GM12865 (cell line): ENCODE results near the gene PRPF6.

Experiments
- DNase-seq: peaks from one replicate; pipeline ENCODE4 v3.0.0; 2010; ENCODE audit warnings: low read depth
- H3K4me3 ChIP-seq: 2 replicates; pipeline ENCODE4 v1.5.1; 2011; ENCODE audit warnings: mild to moderate bottlenecking, low read depth, low read length, control low read depth
- CTCF ChIP-seq: IDR thresholded peaks from 2 replicates; pipeline ENCODE4 v1.5.1; 2011; ENCODE audit warnings: low read length, control low read depth, low read depth, inconsistent platforms; ENCODE audit not compliant: insufficient read depth; ENCODE audit errors: missing control alignments

Gene PRPF6

DNA sequence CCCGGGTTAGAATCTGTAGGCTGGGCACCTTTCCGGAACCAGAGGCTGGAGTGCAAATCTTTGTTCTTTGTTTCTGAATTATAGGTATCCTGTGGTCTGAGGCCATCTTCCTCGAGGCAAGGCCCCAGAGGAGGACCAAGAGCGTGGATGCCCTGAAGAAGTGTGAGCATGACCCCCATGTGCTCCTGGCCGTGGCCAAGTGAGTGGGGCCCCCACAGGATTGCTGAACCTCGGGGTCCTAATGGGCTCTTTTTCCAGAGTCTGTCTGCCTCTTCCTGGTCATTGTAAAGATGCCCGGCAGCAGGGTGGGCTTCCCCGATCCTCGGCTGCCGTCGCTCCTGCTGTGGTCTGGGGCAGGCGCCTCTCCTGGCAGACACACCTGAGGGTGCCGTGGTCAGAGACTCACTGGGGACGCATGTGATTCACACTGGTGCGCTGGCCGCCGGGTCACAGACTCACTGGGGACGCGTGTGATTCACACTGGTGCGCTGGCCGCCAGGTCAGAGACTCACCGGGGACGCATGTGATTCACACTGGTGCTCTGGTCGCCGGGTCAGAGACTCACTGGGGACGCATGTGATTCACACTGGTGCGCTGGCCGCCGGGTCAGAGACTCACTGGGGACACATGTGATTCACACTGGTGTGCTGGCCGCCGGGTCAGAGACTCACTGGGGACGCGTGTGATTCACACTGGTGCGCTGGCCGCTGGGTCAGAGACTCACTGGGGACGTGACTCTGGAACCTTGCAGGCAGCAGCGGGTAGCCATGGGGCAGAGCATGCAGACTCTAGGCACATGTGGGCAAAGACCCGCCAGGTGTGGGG lies 48.6 kb downstream of the PRPF6 start:
- TF ChIP-seq CTCF = no peak
- no peak overlapping the region for H3K4me3 ChIP-seq
- DNase-seq = no peak

DNA sequence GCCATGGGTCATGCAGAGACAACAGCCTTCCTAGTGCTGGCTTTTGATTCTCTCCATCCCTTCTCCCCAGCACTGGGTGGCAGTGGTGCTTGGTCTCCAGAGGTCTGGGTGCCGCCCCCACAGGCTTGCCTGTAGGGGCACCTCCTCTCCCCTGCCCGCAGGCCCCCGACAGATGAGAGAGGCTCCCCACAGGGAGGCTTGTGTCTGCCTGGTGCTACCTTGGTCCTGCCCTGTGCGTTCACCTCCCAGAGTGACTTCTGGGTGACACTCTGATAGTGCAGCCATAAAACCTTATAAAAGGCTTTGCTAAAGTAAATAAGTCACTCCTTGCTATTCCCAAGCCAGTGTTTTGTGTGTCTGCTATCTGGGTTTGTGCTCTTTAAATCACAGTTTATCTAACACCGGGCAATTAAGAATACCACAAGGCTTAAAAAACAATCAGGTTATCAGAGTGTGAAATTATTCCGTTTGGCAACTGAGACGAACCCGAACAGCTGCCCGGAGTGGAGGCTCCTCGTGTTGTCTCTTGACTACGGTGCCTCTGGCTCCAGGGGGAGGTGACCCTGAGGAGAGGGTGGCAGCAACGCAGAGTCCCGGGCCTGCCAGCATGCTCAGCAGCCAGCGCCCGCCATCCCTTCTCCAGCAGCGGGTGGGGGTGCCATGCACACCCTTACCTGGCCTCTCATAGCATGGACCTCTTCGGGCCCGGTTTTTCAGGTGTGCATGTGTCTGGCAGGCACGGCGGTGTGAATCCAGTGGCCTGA lies 49.6 kb downstream of the PRPF6 start:
- no peak overlapping the region for H3K4me3 ChIP-seq
- no peak for TF ChIP-seq CTCF
- no peak for DNase-seq

- H3K4me3 ChIP-seq = no peak overlapping the region
- no peak for TF ChIP-seq CTCF
- DNase-seq = no peak
Measured at GRCh38 chr20:64031822-64032314, 50.9 kb downstream of the PRPF6 start.

DNA sequence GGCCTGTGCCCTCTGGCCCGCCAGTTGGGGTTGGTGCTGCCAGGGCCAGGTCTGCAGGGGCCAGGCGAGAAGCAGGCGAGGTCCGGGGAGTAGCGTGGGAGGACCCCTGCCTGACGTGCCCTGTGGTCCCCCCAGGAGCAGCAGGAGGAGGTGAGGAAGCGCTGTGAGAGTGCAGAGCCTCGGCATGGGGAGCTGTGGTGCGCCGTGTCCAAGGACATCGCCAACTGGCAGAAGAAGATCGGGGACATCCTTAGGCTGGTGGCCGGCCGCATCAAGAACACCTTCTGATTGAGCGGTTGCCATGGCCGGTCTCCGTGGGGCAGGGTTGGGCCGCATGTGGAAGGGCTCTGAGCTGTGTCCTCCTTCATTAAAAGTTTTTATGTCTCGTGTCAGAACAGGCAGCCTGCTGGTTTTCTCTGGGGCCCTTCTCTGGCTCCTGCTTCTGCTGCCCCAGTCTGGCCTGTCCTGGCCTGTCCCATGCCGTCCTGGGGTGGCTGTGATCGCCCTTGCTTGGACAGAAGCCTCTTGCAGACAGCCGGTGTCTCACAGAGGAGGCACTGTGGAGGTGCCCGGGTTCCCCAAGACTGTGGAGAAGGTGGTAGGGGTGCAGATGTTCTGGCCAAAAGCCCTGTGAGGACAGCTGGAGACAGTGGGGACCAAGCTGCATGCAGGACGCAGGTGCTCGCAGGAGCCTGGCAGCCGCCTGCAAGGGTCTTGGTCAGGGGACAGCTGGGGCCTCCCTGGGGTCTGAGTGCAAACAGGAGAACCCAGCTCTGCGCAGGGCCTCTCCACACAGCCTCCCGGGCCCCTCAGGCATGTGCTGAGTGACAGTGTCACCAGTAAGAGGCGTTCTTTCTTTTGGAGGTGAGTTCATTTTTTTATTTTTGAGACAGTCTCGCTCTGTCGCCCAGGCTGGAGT lies 52.0 kb downstream of the PRPF6 start:
- TF ChIP-seq CTCF = no peak
- no peak for DNase-seq
- no peak overlapping the region for H3K4me3 ChIP-seq

GRCh38 chr20:64033981-64034493 lies 53.1 kb downstream of the PRPF6 start:
- no peak for DNase-seq
- H3K4me3 ChIP-seq = no peak overlapping the region
- no peak for TF ChIP-seq CTCF
